Coronary artery (tissue), 2 donors: ENCODE results near the gene TPPP.

ENCODE experiments used
- DNase-seq: peaks from one replicate; pipeline ENCODE4 v3.0.0-alpha.2; 2017; ENCODE audit warnings: low spot score
- H3K27ac ChIP-seq, 2 donors: fragments of 200-600 bp; sonication (generic); one replicate each; pipeline ENCODE4 v1.5.1; 2016 to 2019
- H3K4me3 ChIP-seq: fragments of 200-600 bp; sonication (generic); 2 replicates; pipeline ENCODE4 v1.5.1; 2016; ENCODE audit warnings: mild to moderate bottlenecking, moderate library complexity
- CTCF ChIP-seq: fragments of 200-600 bp; sonication (generic); IDR thresholded peaks from one replicate; pipeline ENCODE4 v1.5.1; 2019; ENCODE audit warnings: antibody characterized with exemption

The TPPP gene

GRCh38 chr5:664343-664993 lies 28.7 kb downstream of the TPPP start:
- TF ChIP-seq CTCF, result no peak
- DNase-seq, result no peak
- H3K27ac ChIP-seq, result no peak overlapping the region
- H3K4me3 ChIP-seq, result no peak overlapping the region

GRCh38 chr5:663436-664342 lies 29.5 kb downstream of the TPPP start:
- Histone ChIP-seq H3K27ac (no peak overlapping the region), H3K4me3 (no peak overlapping the region)
- no peak for DNase-seq
- no peak for TF ChIP-seq CTCF

- DNase-seq, result no peak
- no peak overlapping the region for H3K27ac ChIP-seq
- H3K4me3 ChIP-seq, result no peak overlapping the region
- TF ChIP-seq CTCF, result no peak
Measured at GRCh38 chr5:662751-663435, 30.3 kb downstream of the TPPP start.

GRCh38 chr5:661891-662750 lies 31.0 kb downstream of the TPPP start:
- no peak for TF ChIP-seq CTCF
- no peak overlapping the region for H3K27ac ChIP-seq
- no peak overlapping the region for H3K4me3 ChIP-seq
- DNase-seq, result no peak

- H3K4me3 ChIP-seq, result no peak overlapping the region
- H3K27ac ChIP-seq, result no peak overlapping the region
- no peak for DNase-seq
- TF ChIP-seq CTCF, result no peak
Measured at GRCh38 chr5:660491-661030, 32.6 kb downstream of the TPPP start.

- no peak for DNase-seq
- no peak for TF ChIP-seq CTCF
Measured at GRCh38 chr5:659496-660263, 33.5 kb downstream of the TPPP start.

More at GRCh38 chr5:659496-660263, 33.5 kb downstream of the TPPP start:
- Histone ChIP-seq H3K27ac (no peak overlapping the region), H3K4me3 (no peak overlapping the region)
